AG09319 (cell line): ENCODE measurements around the gene PARP9.
A peak's percentile ranks its signal among the peaks of the same experiment; 100 is the strongest.

Experiments used
- DNase-seq: peaks from one replicate; pipeline ENCODE4 v3.0.0-alpha.2; 2010; ENCODE audit warnings: low read depth; ENCODE audit errors: extremely low read depth
- CTCF ChIP-seq: IDR thresholded peaks from 2 replicates; pipeline ENCODE4 v1.5.1; 2011; ENCODE audit warnings: low read depth, mild to moderate bottlenecking, inconsistent platforms, low read length, moderate library complexity

Gene PARP9

GRCh38 chr3:122523317-122523716, 40.8 kb downstream of the PARP9 start:
- DNase-seq: no peak
- no peak for TF ChIP-seq CTCF

- TF ChIP-seq CTCF: no peak
- DNase-seq: no peak
Measured at GRCh38 chr3:122520861-122521260, 43.2 kb downstream of the PARP9 start.

- no peak for TF ChIP-seq CTCF
- DNase-seq: no peak
Measured at GRCh38 chr3:122519693-122520092, 44.4 kb downstream of the PARP9 start.

- no peak for TF ChIP-seq CTCF
- DNase-seq: no peak
Measured at GRCh38 chr3:122516846-122517360, 47.2 kb downstream of the PARP9 start.

- no peak for DNase-seq
- no peak for TF ChIP-seq CTCF
Measured at GRCh38 chr3:122515870-122516269, 48.2 kb downstream of the PARP9 start.

GRCh38 chr3:122515020-122515468, 49.1 kb downstream of the PARP9 start:
- TF ChIP-seq CTCF: no peak
- no peak for DNase-seq

GRCh38 chr3:122514123-122515019, 49.7 kb downstream of the PARP9 start, which contains the start of gene KPNA1:
Gene KPNA1 (minus strand): TSS chr3:122514939. CDS start chr3:122496565, 18,374 bp downstream.
- DNase-seq: peak; percentile 66
- no peak for TF ChIP-seq CTCF
